HCT116 (cell line): ENCODE data around the gene HMGB4.

Experiments
- POLR2AphosphoS5 ChIP-seq: IDR thresholded peaks from 2 replicates; pipeline ENCODE4 v1.6.1; 2011; ENCODE audit warnings: mild to moderate bottlenecking, low read depth, low read length, moderate library complexity
- TF ChIP-seq, protein P1 (sequence below), 3 experiments: fragments of 200-600 bp in 1 of 3; sonication (generic) in 1 of 3; IDR thresholded peaks in 2 of 3; conservative IDR thresholded peaks in 1 of 3; 2 replicates each; pipeline ENCODE4 v1.5.1; 2012 to 2017; ENCODE audit warnings: low read depth in 2 of 3, low read length in 2 of 3, antibody characterized with exemption in 1 of 3, borderline replicate concordance in 1 of 3, control low read depth in 1 of 3, mild to moderate bottlenecking in 1 of 3, mixed read lengths in 1 of 3, mixed run types in 1 of 3, moderate library complexity in 1 of 3; ENCODE audit not compliant: insufficient read depth in 1 of 3

DNA sequence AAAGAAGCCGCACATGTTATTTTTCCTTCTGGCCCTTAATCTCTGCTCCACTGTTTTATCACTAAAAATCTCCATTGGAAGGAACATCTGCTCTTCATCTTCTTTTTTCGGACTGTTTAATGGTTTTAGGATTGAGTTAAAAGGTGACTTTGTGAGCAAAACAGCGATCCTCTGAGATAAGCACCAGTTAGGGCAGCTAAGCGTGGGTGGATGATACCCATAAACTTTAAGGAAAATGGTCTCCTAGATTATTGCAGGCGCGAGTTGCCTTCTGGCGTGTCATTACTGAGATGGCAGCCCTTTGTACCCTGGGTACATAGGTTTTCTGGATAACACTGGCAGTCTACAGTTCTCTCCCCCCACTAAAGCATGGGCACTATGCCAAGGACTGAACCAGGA is 44.0 kb upstream of the HMGB4 start:
- no peak for TF ChIP-seq POLR2AphosphoS5
- TF ChIP-seq, protein P1, sequence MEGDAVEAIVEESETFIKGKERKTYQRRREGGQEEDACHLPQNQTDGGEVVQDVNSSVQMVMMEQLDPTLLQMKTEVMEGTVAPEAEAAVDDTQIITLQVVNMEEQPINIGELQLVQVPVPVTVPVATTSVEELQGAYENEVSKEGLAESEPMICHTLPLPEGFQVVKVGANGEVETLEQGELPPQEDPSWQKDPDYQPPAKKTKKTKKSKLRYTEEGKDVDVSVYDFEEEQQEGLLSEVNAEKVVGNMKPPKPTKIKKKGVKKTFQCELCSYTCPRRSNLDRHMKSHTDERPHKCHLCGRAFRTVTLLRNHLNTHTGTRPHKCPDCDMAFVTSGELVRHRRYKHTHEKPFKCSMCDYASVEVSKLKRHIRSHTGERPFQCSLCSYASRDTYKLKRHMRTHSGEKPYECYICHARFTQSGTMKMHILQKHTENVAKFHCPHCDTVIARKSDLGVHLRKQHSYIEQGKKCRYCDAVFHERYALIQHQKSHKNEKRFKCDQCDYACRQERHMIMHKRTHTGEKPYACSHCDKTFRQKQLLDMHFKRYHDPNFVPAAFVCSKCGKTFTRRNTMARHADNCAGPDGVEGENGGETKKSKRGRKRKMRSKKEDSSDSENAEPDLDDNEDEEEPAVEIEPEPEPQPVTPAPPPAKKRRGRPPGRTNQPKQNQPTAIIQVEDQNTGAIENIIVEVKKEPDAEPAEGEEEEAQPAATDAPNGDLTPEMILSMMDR (IDR thresholded peaks at IDR 0.05 in 2 of 3, conservative IDR thresholded peaks at IDR 0.05 in 1 of 3; ENCODE audit: borderline replicate concordance in 1 of 3, insufficient read depth in 1 of 3, low read depth in 2 of 3, low read length in 2 of 3) = no peak
